HG03108 (cell line): ENCODE measurements around the gene GABRR2.
A peak's percentile ranks its signal among the peaks of the same experiment; 100 is the strongest.
"Not testable (repeated sequence)": the region's sequence is repeated elsewhere in the genome, so short reads cannot be mapped to it uniquely, and the experiment has no call there.

Source experiments
- ATAC-seq: cut with Tn5 transposase; IDR thresholded peaks from one replicate; pipeline ENCODE4 v1.9.1; 2021; ENCODE audit warnings: moderate library complexity; ENCODE audit not compliant: unreplicated experiment

Gene GABRR2

DNA sequence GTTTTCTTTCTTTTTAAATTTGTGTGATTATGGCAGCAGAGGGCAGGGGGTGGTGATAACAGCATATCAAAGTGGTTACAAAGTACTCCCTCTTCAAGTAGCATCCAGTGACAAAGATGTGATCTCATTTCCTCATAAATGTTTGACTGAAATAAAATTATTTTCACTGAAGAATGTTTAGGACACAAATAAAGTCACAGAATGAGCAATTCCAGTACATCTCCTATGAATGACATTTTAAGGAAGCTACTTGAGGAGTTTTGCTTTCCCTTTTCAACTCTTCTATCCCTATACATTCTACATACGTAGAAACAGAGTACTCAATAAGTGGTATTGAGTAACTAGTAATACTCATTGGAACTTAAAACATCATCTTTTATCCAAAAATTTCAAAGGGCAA lies 13.9 kb upstream of the GABRR2 start:
- no peak for ATAC-seq

DNA sequence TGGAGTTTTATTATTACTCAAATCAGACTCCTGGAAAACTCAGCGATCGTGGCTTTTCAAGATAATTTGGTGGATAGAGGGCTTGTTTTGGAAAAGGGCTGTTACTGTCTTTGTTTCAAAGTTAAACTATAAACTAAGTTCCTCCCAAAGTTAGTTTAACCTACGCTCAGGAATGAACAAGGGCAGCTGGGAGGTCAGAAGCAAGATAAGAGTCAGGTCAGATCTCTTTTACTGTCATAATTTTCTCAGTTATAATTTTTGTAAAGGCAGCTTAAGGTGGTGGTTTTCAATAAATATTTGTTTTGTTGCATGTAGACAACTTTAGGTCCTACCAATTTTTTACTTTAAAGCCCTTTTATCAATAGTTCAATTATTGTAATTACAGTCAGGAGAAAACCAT lies 9.2 kb upstream of the GABRR2 start:
- no peak for ATAC-seq

DNA sequence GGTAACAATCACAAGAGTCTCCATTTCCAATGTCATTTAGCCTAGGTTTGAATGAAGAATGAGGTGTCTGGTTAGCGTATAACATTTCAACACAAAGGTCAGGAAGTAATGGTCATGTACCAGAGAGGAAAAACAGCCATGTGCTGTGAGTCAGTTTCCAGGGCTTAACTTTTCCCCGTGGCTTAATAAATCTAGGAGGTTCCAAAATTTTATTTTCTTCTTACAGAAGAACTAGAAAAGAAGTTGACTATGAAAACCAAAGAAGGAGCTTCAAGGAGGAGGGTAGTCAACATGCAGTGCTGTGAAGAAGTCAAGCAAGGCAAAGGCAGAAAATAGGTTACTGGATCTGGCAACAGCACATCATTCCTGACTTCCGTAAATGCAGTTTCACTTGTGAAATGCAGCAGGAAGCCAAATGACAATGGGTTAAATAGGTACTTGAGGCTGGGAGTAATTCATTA lies 8.4 kb upstream of the GABRR2 start:
- no peak for ATAC-seq

- ATAC-seq, result no peak
Measured at GRCh38 chr6:89321131-89321970, 6.3 kb upstream of the GABRR2 start.

DNA sequence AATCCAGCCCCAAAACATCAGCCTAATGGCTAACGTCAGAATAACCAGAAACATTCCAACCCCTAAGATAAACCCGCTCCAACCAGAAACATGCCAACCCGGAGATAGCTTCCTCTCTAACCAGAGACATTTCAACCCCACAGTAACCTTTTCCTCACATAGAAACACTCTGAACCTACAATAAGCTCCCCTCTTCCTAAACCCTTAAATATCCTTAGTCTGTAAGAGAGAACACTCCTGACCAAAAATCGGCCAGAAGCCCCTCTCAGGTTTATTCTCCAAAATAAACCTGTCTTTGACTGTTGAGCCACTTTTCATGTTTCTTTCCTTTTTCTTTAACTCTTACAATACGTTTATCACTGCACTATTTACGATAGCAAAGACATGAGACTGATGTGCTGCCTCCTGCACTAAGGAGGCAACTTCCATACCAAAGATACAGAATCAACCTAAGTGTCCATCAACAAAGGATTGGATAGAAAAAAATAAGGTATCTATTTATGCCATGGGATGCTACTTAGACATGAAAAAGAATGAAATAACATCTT lies 5.0 kb upstream of the GABRR2 start:
- no peak for ATAC-seq

DNA sequence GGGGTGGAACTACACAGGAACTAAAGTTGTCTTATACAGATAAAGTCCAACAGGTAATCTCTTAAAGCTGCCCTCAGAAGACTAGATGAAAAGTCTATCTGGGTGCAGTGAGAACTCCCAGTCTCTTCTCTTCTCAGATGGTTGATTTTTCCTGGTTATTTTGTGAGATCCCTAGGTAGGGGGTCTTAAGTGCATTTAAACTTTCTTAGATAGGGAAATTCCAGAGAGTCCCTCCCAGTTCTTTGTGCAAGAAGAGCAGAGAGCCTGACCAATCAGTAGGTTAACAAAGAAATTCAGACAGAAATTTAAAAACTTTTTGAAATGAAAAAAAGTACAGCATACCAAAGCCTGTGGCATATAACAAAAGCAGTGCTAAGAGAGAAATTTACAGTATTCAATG lies 2.0 kb upstream of the GABRR2 start:
- ATAC-seq, result no peak

DNA sequence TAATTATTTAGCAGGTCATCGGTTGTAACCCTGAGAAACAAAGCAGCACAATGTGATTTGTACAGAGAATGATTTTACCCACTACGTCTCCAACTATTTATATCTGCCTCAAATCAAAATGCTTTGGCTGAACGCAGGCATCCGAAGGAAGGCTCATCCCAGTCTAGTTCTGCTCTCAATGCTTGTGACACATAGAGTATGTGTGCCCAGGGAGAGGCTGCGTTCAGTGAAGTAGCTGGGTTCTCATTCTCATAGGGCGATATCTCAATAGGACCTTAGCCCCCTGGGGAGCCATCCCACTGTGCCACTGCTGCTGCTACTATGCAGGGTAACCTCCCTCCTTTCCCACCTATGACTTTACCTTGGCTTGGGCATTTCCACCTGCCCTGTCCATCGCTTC lies 407 bp downstream of the GABRR2 start:
- no peak for ATAC-seq

GRCh38 chr6:89313006-89313405 lies 2.1 kb downstream of the GABRR2 start:
- ATAC-seq, result no peak

- ATAC-seq, result no peak
Measured at GRCh38 chr6:89311853-89312531, 3.1 kb downstream of the GABRR2 start.

DNA sequence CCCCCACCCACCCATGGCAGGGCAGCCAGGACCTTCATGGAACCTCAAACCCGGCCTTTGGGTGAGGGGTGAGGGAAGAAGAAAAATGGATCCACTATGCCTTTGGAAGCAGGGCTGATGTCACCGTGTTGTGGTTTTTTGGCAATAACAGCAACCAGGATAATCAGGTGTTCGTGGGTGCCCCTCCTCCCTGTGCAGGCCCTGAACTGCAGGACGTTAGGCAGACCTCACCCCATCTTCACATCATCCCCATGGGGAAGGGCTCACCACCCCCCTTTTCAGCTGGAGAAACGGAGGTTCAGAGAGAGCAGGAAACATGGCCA lies 3.6 kb downstream of the GABRR2 start:
- ATAC-seq, result no peak

DNA sequence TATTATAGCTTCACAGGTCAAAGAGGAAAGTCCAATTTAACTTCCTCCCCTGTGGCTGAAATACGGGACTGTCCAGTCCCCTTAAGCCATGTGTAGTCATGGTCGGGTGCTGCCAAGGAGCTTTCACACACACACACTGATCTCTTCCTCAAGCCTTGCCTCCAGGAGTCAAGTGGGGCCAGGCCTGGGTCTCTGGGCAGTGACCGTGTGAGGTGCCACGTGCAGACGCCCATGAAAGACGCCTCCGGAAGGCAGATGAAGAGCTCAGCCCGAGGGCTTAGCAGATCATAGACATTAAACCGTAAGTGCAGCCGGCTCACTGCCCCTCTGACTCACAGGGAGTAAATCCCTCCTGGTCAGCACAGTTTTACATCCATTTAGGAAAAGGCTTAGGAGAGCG lies 4.2 kb downstream of the GABRR2 start:
- no peak for ATAC-seq

GRCh38 chr6:89308525-89309395 lies 6.3 kb downstream of the GABRR2 start:
- ATAC-seq, result no peak

GRCh38 chr6:89304517-89304916 lies 10.6 kb downstream of the GABRR2 start:
- not testable (repeated sequence) for ATAC-seq

- no peak for ATAC-seq
Measured at GRCh38 chr6:89302936-89303335, 12.2 kb downstream of the GABRR2 start.

GRCh38 chr6:89302195-89302770 lies 12.8 kb downstream of the GABRR2 start:
- ATAC-seq, result no peak

DNA sequence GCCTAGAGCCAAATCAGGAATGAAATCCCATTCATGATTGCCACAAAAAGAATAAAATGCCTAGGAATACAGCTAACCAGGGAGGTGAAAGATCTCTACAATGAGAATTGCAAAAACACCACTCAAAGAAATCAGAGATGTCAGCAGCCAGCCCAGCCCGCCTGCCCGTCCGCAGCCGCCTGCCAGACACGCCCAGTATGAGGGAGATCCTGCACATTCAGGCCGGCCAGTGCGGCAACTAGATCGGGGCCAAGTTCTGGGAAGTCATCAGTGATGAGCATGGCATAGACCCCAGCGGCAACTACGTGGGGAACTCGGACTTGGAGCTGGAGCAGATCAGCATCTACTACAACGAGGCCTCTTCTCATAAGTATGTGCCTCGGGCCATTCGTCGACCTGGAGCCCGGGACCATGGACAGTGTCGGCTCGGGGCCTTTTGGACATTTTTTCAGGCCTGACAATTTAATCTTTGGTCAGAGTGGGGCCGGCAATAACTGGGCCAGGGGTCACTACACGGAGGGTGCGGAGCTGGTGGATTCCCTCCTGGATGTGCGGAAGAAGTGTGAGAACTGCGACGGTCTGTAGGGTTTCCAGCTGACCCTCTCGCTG lies 13.4 kb downstream of the GABRR2 start:
- no peak for ATAC-seq

DNA sequence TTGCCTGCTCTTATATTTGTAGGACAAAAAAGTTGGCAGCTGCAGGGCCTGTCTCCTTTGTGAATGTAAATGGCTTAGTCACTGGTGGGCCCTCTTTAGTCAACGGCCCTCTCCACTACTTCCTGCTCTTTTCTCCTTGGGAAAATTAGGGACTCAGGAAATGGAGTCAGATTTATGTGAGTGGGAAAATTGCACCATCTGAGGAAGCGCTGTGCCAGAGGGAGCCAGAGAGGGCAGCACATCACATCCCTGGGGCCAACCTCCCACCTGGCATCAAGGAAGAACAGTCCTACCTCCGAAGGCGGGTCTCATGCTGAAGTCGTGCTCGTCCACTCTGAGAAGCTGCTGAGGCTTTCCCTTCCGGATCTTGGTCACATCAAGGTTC lies 15.6 kb downstream of the GABRR2 start:
- no peak for ATAC-seq

GRCh38 chr6:89298680-89299465 lies 16.2 kb downstream of the GABRR2 start:
- peak; percentile 31 for ATAC-seq

DNA sequence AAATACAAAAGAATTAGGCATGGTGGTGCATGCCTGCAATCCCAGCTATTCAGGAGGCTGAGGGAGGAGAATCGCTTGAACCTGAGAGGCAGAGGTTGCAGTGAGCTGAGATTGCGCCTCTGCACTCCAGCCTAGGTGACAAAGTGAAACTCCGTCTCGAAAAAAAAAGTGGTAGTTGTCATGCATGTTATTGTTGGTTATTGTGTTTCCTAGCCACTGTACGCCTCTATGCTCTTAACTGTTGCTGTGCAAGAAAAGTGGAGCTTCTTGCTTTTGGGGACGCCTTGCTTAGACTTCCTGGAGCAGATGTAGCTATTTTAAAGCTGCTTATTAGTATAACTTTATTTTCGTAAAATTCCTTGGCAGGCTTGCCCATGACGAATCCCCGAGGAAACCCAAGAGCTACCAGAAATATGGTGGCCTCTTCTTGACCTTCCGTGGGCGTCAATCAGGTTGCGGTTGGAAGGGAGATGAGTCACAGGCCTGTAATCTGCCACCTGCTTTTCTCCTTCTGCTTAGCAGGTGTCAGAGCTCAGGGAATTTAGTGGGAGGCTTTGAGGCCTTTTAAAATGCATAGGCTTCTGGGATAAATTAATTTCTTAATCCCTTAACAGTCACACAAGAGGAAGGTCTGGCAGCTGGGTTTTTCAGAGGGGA lies 17.3 kb downstream of the GABRR2 start:
- ATAC-seq, result peak; percentile 93
